Hindlimb muscle (tissue), 1 donor: ENCODE data around the gene CDH18. TPM values are rescaled to one million over a fixed set of nuclear protein-coding genes. Genes with fewer than 3 reads are reported as not detected.

Source experiments
- DNase-seq: peaks from one replicate; pipeline ENCODE4 v3.0.0-alpha.2; 2013
- polyA plus RNA-seq: library from polyadenylated mRNA; unstranded; fragments of 120-200 nt; gene quantifications from one replicate; pipeline ENCODE4 v1.2.1, GENCODE V29; 2013; ENCODE audit not compliant: insufficient read length

The CDH18 gene
- polyA plus RNA-seq, 1 donor = 7.8 TPM

- no peak for DNase-seq
These were observed 424.0 kb downstream of the CDH18 start for GRCh38 chr5:19564036-19564435.

GRCh38 chr5:19555876-19556275 lies 432.1 kb downstream of the CDH18 start:
- no peak for DNase-seq

- no peak for DNase-seq
These were observed 432.6 kb downstream of the CDH18 start for GRCh38 chr5:19555436-19555835.

- DNase-seq = no peak
These were observed 433.5 kb downstream of the CDH18 start for GRCh38 chr5:19554524-19554923.

GRCh38 chr5:19547640-19548039 lies 440.4 kb downstream of the CDH18 start:
- peak; percentile 67 for DNase-seq

- no peak for DNase-seq
These were observed 441.5 kb downstream of the CDH18 start for GRCh38 chr5:19546521-19546920.

- no peak for DNase-seq
These were observed 449.4 kb downstream of the CDH18 start for GRCh38 chr5:19538607-19539006.

- no peak for DNase-seq
These were observed 451.6 kb downstream of the CDH18 start for GRCh38 chr5:19536387-19536786.

- DNase-seq = no peak
These were observed 453.2 kb downstream of the CDH18 start for GRCh38 chr5:19534751-19535150.

GRCh38 chr5:19532936-19533335 lies 455.1 kb downstream of the CDH18 start:
- peak; percentile 23 for DNase-seq

GRCh38 chr5:19531374-19531952 lies 456.5 kb downstream of the CDH18 start:
- DNase-seq = no peak

GRCh38 chr5:19519448-19519847 lies 468.6 kb downstream of the CDH18 start:
- no peak for DNase-seq

GRCh38 chr5:19498852-19499251 lies 489.1 kb downstream of the CDH18 start:
- no peak for DNase-seq

- DNase-seq = no peak
These were observed 490.7 kb downstream of the CDH18 start for GRCh38 chr5:19497229-19497815.

GRCh38 chr5:19496056-19496455 lies 491.9 kb downstream of the CDH18 start:
- no peak for DNase-seq

- DNase-seq = no peak
These were observed 495.1 kb downstream of the CDH18 start for GRCh38 chr5:19492861-19493260.

- DNase-seq = no peak
These were observed 499.2 kb downstream of the CDH18 start for GRCh38 chr5:19488786-19489185.

GRCh38 chr5:19487480-19487879 lies 500.5 kb downstream of the CDH18 start:
- no peak for DNase-seq

- no peak for DNase-seq
These were observed 508.4 kb downstream of the CDH18 start for GRCh38 chr5:19479562-19479961.

GRCh38 chr5:19462019-19462418 lies 526.0 kb downstream of the CDH18 start:
- no peak for DNase-seq

GRCh38 chr5:19424506-19424905 lies 563.5 kb downstream of the CDH18 start:
- DNase-seq = no peak
